GM13977 (cell line): ENCODE data around the gene CENPP.

Experiments used
- DNase-seq: peaks from one replicate; pipeline ENCODE4 v3.0.0; 2012; ENCODE audit warnings: low spot score
- in situ Hi-C: fragments of 300-500 bp; cut with MboI; formaldehyde crosslinking; loops from one replicate; pipeline ENCODE4 v1.12.0; 2022; ENCODE audit warnings: low sequenced_read_pairs, low pct_unique_long_range_greater_than_20kb, mixed read lengths, inconsistent platforms; ENCODE audit not compliant: unreplicated experiment
- TF ChIP-seq, protein P1 (sequence below): IDR thresholded peaks from 2 replicates; pipeline ENCODE4 v1.5.1; 2012; ENCODE audit warnings: mild to moderate bottlenecking, control low read depth; ENCODE audit not compliant: insufficient read depth; ENCODE audit errors: extremely low read depth, missing control alignments

The CENPP gene

DNA sequence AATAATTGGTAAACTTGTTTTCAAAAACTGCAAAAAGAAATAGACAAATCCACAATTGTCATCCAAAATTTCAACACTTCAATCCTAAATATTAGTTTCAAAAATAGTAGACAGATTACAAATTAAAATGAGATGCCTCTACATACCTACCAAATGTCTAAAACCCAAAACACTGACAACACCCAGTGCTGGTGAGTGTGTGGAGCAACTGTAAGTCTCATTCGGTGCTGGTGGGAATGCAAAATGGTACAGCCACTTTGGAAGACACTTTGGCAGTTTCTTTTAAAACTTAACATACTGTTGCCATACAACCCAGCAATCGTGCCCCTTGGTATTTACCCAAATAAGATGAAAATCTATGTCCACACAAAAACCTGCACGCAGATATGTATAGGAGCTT, 203.4 kb downstream of the CENPP start:
- TF ChIP-seq, protein P1, sequence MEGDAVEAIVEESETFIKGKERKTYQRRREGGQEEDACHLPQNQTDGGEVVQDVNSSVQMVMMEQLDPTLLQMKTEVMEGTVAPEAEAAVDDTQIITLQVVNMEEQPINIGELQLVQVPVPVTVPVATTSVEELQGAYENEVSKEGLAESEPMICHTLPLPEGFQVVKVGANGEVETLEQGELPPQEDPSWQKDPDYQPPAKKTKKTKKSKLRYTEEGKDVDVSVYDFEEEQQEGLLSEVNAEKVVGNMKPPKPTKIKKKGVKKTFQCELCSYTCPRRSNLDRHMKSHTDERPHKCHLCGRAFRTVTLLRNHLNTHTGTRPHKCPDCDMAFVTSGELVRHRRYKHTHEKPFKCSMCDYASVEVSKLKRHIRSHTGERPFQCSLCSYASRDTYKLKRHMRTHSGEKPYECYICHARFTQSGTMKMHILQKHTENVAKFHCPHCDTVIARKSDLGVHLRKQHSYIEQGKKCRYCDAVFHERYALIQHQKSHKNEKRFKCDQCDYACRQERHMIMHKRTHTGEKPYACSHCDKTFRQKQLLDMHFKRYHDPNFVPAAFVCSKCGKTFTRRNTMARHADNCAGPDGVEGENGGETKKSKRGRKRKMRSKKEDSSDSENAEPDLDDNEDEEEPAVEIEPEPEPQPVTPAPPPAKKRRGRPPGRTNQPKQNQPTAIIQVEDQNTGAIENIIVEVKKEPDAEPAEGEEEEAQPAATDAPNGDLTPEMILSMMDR = no peak
- in situ Hi-C loops = no loop called here
- DNase-seq = no peak

GRCh38 chr9:92530893-92531292, 205.1 kb downstream of the CENPP start:
- no peak for DNase-seq
- TF ChIP-seq, protein P1 = no peak
- in situ Hi-C loops = no loop called here

DNA sequence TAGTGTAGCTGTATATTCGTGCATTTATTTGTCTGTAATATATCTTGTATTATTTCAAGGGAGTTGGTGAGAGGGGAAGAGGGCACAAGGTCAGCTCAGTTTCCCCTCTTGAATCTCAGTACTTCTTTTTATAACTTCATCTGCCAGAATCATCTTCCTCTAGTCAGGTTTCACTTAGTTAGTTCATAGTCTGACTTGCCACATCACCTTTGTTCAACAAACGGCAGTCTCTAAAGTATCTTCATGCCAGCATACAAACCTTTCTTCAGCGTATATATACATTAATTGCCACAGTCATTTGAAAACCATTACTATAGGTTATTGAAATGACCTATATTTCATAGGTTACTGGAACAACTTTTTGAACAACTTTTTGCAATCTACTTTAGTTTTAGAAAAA, 208.5 kb downstream of the CENPP start:
- TF ChIP-seq, protein P1 = no peak
- no peak for DNase-seq
- in situ Hi-C loops = no loop called here

GRCh38 chr9:92534674-92535073, 208.9 kb downstream of the CENPP start:
- no peak for DNase-seq
- in situ Hi-C loops = no loop called here
- TF ChIP-seq, protein P1 = no peak

GRCh38 chr9:92535940-92536850, 210.4 kb downstream of the CENPP start, which contains the start of gene ECM2:
TSS of gene ECM2 (minus strand) at chr9:92535990. CDS start at chr9:92522866, 13,124 bp downstream.
- in situ Hi-C loops = no loop called here
- no peak for DNase-seq
- TF ChIP-seq, protein P1 = no peak

GRCh38 chr9:92538541-92538940, 212.8 kb downstream of the CENPP start:
- in situ Hi-C loops = no loop called here

More at GRCh38 chr9:92538541-92538940, 212.8 kb downstream of the CENPP start:
- DNase-seq = no peak
- TF ChIP-seq, protein P1 = no peak
